ENCODE measurements around the gene LIAS.
A peak's percentile ranks its signal among the peaks of the same experiment; 100 is the strongest.
"Not testable (repeated sequence)": the region's sequence is repeated elsewhere in the genome, so short reads cannot be mapped to it uniquely, and the experiment has no call there.

Gene LIAS

GRCh38 chr4:39458505-39459300 is at the start of gene LIAS, which contains the start of gene RPL9:
Gene LIAS, plus strand, starts transcription at chr4:39459056. Its CDS starts 62 bp downstream, at chr4:39459118.
Gene RPL9, minus strand, starts transcription at chr4:39458922. Its CDS starts 483 bp downstream, at chr4:39458439.
- in situ Hi-C loops (cut with MboI; ENCODE audit: low pct_unique_long_range_greater_than_20kb, low sequenced_read_pairs, unreplicated experiment), result loop anchor here (25.0 kb wide), 1 partner anchor 854 kb away; no protein-coding TSS in a partner anchor
- no peak for TF ChIP-seq CTCF (IDR thresholded peaks at IDR 0.05; ENCODE audit: extremely low read depth, insufficient read depth, missing control alignments)
- DNase-seq (ENCODE audit: low spot score), result peak; percentile 94

- in situ Hi-C loops (cut with MboI; ENCODE audit: low pct_unique_long_range_greater_than_20kb, low sequenced_read_pairs, unreplicated experiment), result no loop called here
- peak; percentile 13 for TF ChIP-seq CTCF (IDR thresholded peaks at IDR 0.05; ENCODE audit: extremely low read depth, insufficient read depth, missing control alignments)
- no peak for DNase-seq (ENCODE audit: low spot score)
Observed at GRCh38 chr4:39410415-39410814, 48.4 kb upstream of the LIAS start.

GRCh38 chr4:39411561-39411960 is 47.3 kb upstream of the LIAS start:
- in situ Hi-C loops (cut with MboI; ENCODE audit: low pct_unique_long_range_greater_than_20kb, low sequenced_read_pairs, unreplicated experiment); DNase-seq (ENCODE audit: low spot score): not testable (repeated sequence)

GRCh38 chr4:39415678-39416283 is 43.1 kb upstream of the LIAS start:
- in situ Hi-C loops (cut with MboI; ENCODE audit: low pct_unique_long_range_greater_than_20kb, low sequenced_read_pairs, unreplicated experiment), result no loop called here
- DNase-seq (ENCODE audit: low spot score), result no peak
- no peak for TF ChIP-seq CTCF (IDR thresholded peaks at IDR 0.05; ENCODE audit: extremely low read depth, insufficient read depth, missing control alignments)

GRCh38 chr4:39422247-39422646 is 36.6 kb upstream of the LIAS start:
- DNase-seq (ENCODE audit: low spot score), result no peak
- in situ Hi-C loops (cut with MboI; ENCODE audit: low pct_unique_long_range_greater_than_20kb, low sequenced_read_pairs, unreplicated experiment), result no loop called here
- no peak for TF ChIP-seq CTCF (IDR thresholded peaks at IDR 0.05; ENCODE audit: extremely low read depth, insufficient read depth, missing control alignments)

GRCh38 chr4:39425297-39425696 is 33.6 kb upstream of the LIAS start:
- in situ Hi-C loops (cut with MboI; ENCODE audit: low pct_unique_long_range_greater_than_20kb, low sequenced_read_pairs, unreplicated experiment), result loop anchor here (25.0 kb wide), 1 partner anchor 538 kb away; no protein-coding TSS in a partner anchor
- DNase-seq (ENCODE audit: low spot score), result not testable (repeated sequence)

- TF ChIP-seq CTCF (IDR thresholded peaks at IDR 0.05; ENCODE audit: extremely low read depth, insufficient read depth, missing control alignments), result no peak
- no peak for DNase-seq (ENCODE audit: low spot score)
- in situ Hi-C loops (cut with MboI; ENCODE audit: low pct_unique_long_range_greater_than_20kb, low sequenced_read_pairs, unreplicated experiment), result loop anchor here (25.0 kb wide), 1 partner anchor 539 kb away; no protein-coding TSS in a partner anchor
Observed at GRCh38 chr4:39426728-39427127, 32.1 kb upstream of the LIAS start.

Measured in GM13977 (cell line).